SK-N-SH (cell line): Measurements from ENCODE around the gene SPI1. TPM values are rescaled to one million over a fixed set of nuclear protein-coding genes. Genes with fewer than 3 reads are reported as not detected.

Experiments
- CTCF ChIA-PET: fragments of 300-600, 350-600 bp; formaldehyde crosslinking; extraction: SDS; loops from one replicate; lab custom pipeline; 2021; lab: Yijun Ruan, JAX
- POLR2A ChIA-PET: fragments of 350-600 bp; sonication (Branson Sonifier 250); formaldehyde crosslinking; extraction: SDS; loops from one replicate; lab custom pipeline; 2020; ENCODE audit warnings: antibody characterized with exemption, inconsistent platforms; lab: Yijun Ruan, JAX
- DNase-seq: peaks from one replicate; pipeline ENCODE4 v3.0.0; 2012
- H2AFZ ChIP-seq: fragments of 200-600 bp; sonication (generic); 2 replicates; pipeline ENCODE4 v1.8.1; 2016; ENCODE audit warnings: antibody characterized with exemption, mild to moderate bottlenecking, low read depth
- H3F3A ChIP-seq: fragments of 200-600 bp; sonication (generic); replicated peaks from 2 replicates; pipeline ENCODE3; 2016; ENCODE audit warnings: antibody characterized with exemption, mild to moderate bottlenecking; ENCODE audit not compliant: insufficient read depth
- H3K27ac ChIP-seq, 2 experiments: fragments of 200-500 bp in 1 of 2; fragments of 200-600 bp in 1 of 2; sonication (Bioruptor generic) in 1 of 2; sonication (generic), shearing (Covaris generic) in 1 of 2; 2 replicates each; pipeline versions ENCODE4 v1.5.1 to v1.6.1; 2014 to 2016; ENCODE audit warnings: low read depth in 2 of 2, inconsistent platforms in 1 of 2, low read length in 1 of 2, mild to moderate bottlenecking in 1 of 2, mixed read lengths in 1 of 2
- H3K27me3 ChIP-seq: fragments of 200-600 bp; sonication (generic), shearing (Covaris generic); 2 replicates; pipeline ENCODE4 v1.6.1; 2016; ENCODE audit warnings: mixed run types; ENCODE audit not compliant: insufficient read depth
- H3K36me3 ChIP-seq, 2 experiments: fragments of 200-500 bp in 1 of 2; fragments of 200-600 bp in 1 of 2; sonication (Bioruptor generic) in 1 of 2; sonication (generic) in 1 of 2; replicated peaks in 1 of 2; 2 replicates each; pipeline versions ENCODE3 to v1.5.1; 2014 to 2016; ENCODE audit warnings: low read length in 1 of 2, mild to moderate bottlenecking in 1 of 2; ENCODE audit not compliant: insufficient read depth in 2 of 2, control insufficient read depth in 1 of 2
- H3K4me1 ChIP-seq, 2 experiments: fragments of 200-500 bp in 1 of 2; fragments of 200-600 bp in 1 of 2; sonication (Bioruptor generic) in 1 of 2; sonication (generic), shearing (Covaris generic) in 1 of 2; 2 replicates each; pipeline versions ENCODE4 v1.5.1 to v1.6.1; 2014 to 2016; ENCODE audit warnings: low read depth in 1 of 2, low read length in 1 of 2, mixed run types in 1 of 2; ENCODE audit not compliant: insufficient read depth in 2 of 2, control insufficient read depth in 1 of 2
- H3K4me2 ChIP-seq: fragments of 200-600 bp; sonication (generic), shearing (Covaris generic); 2 replicates; pipeline ENCODE4 v1.6.1; 2017; ENCODE audit warnings: mixed run types
- H3K4me3 ChIP-seq, 2 experiments: fragments of 200-500 bp in 1 of 2; fragments of 200-600 bp in 1 of 2; sonication (Bioruptor generic) in 1 of 2; sonication (generic), shearing (Covaris generic) in 1 of 2; 2 replicates each; pipeline versions ENCODE4 v1.5.1 to v1.8.1; 2014 to 2016; ENCODE audit warnings: low read depth in 2 of 2, inconsistent platforms in 1 of 2, low read length in 1 of 2, mild to moderate bottlenecking in 1 of 2, mixed read lengths in 1 of 2, moderate library complexity in 1 of 2
- H3K79me2 ChIP-seq: fragments of 200-600 bp; sonication (generic); 2 replicates; pipeline ENCODE4 v1.8.1; 2017; ENCODE audit warnings: mild to moderate bottlenecking; ENCODE audit not compliant: insufficient read depth
- H3K9ac ChIP-seq: fragments of 200-600 bp; sonication (generic); 2 replicates; pipeline ENCODE4 v1.6.1; 2017; ENCODE audit warnings: mixed run types
- H3K9me2 ChIP-seq: fragments of 200-600 bp; sonication (generic); 2 replicates; pipeline ENCODE4 v1.6.1; 2017; ENCODE audit warnings: mixed run types
- H3K9me3 ChIP-seq: fragments of 200-600 bp; sonication (generic); 2 replicates; pipeline ENCODE4 v1.6.1; 2017; ENCODE audit warnings: mixed run types, mild to moderate bottlenecking, moderate library complexity
- H4K20me1 ChIP-seq: fragments of 200-600 bp; sonication (generic); 2 replicates; pipeline ENCODE4 v1.6.1; 2017; ENCODE audit warnings: mild to moderate bottlenecking, mixed run types; ENCODE audit not compliant: insufficient read depth
- ELF1 ChIP-seq: IDR thresholded peaks from 2 replicates; pipeline ENCODE4 v1.4.0; 2012
- EP300 ChIP-seq, 2 experiments: IDR thresholded peaks; 2 replicates each; pipeline versions ENCODE4 v1.4.0 to v1.6.1; 2012; ENCODE audit warnings: borderline replicate concordance in 1 of 2, low read depth in 1 of 2, low read length in 1 of 2
- FOSL2 ChIP-seq: IDR thresholded peaks from 2 replicates; pipeline ENCODE4 v1.4.0; 2012; ENCODE audit warnings: low read depth, mild to moderate bottlenecking, moderate library complexity, borderline replicate concordance
- FOXJ3 ChIP-seq: sonication (generic); formaldehyde crosslinking; IDR thresholded peaks from 2 replicates; pipeline ENCODE4 v1.5.1; 2020; ENCODE audit warnings: mild to moderate bottlenecking, missing genetic modification reagents
- FOXM1 ChIP-seq: IDR thresholded peaks from 2 replicates; pipeline ENCODE4 v1.4.0; 2012; ENCODE audit warnings: low read depth, mild to moderate bottlenecking
- GABPA ChIP-seq: IDR thresholded peaks from 2 replicates; pipeline ENCODE4 v1.4.0; 2012; ENCODE audit warnings: low read depth, mild to moderate bottlenecking
- GATA2 ChIP-seq: sonication (generic); formaldehyde crosslinking; IDR thresholded peaks from 2 replicates; pipeline ENCODE4 v1.5.0; 2020; ENCODE audit warnings: mild to moderate bottlenecking, missing genetic modification reagents
- IRF3 ChIP-seq: fragments of 150-350 bp; IDR thresholded peaks from 2 replicates; pipeline ENCODE4 v1.6.1; 2016; ENCODE audit warnings: mild to moderate bottlenecking, low read depth, low read length
- JUND ChIP-seq: IDR thresholded peaks from 2 replicates; pipeline ENCODE4 v1.4.0; 2012
- MXI1 ChIP-seq: IDR thresholded peaks from 2 replicates; pipeline ENCODE4 v1.6.1; 2012; ENCODE audit warnings: mild to moderate bottlenecking, low read depth, low read length, improper control_type of control experiment
- REST ChIP-seq: IDR thresholded peaks from 2 replicates; pipeline ENCODE4 v1.6.1; 2012; ENCODE audit warnings: mild to moderate bottlenecking, low read depth, low read length, moderate library complexity
- RXRA ChIP-seq: IDR thresholded peaks from 2 replicates; pipeline ENCODE4 v1.4.0; 2012; ENCODE audit warnings: low read depth, mild to moderate bottlenecking, borderline replicate concordance
- SMC3 ChIP-seq: IDR thresholded peaks from 2 replicates; pipeline ENCODE4 v1.6.1; 2012; ENCODE audit warnings: low read depth, low read length, improper control_type of control experiment
- TCF12 ChIP-seq: IDR thresholded peaks from 2 replicates; pipeline ENCODE4 v1.4.0; 2012
- TEAD4 ChIP-seq: IDR thresholded peaks from 2 replicates; pipeline ENCODE4 v1.4.0; 2012; ENCODE audit warnings: mild to moderate bottlenecking, borderline replicate concordance; ENCODE audit not compliant: insufficient read depth
- YY1 ChIP-seq: IDR thresholded peaks from 2 replicates; pipeline ENCODE4 v1.4.0; 2012; ENCODE audit warnings: low read depth, mild to moderate bottlenecking
- WGBS: methylation state at CpG from one replicate; pipeline ENCODE4 v1.1.6; 2017; ENCODE audit warnings: low lambda C conversion rate; 5-methylcytosine and 5-hydroxymethylcytosine counted together
- polyA plus RNA-seq, 3 experiments: library from polyadenylated mRNA; depleted of rRNA; stranded (reverse); fragments of >200 nt; gene quantifications; 2 replicates each; pipeline ENCODE4 v1.2.3, GENCODE V29; 2012

SPI1 gene
- polyA plus RNA-seq, 1 of the 3 experiments (the other 2 are of a cell fraction): not detected

- TF ChIP-seq YY1 (no peak), ELF1 (no peak), GATA2 (CRISPR knock-in tag) (no peak), JUND (no peak), TCF12 (no peak)
Measured at GRCh38 chr11:47425611-47426010, 47.3 kb upstream of the SPI1 start (continued).

- Histone ChIP-seq H3K9me2 (no peaks in the 10 kb centered on the region), H3K4me3 (no peak overlapping the region), H3K79me2 (peaks cover 14% of the 10 kb centered on the region; the same call in 1 of the 2 replicates), H3K27me3 (no peaks in the 10 kb centered on the region), H3K36me3 (peaks cover 50 to 58% of the 10 kb centered on the region in 2 experiments), H3K9me3 (no peaks in the 10 kb centered on the region), H3K4me2 (no peak overlapping the region), H3K4me1 (peaks cover 4 to 15% of the 10 kb centered on the region in 2 experiments; a peak in 3 of 4 replicates), H3F3A (peaks cover 35% of the 10 kb centered on the region), H3K9ac (no peak overlapping the region), H3K27ac (no peak overlapping the region), H2AFZ (no peak overlapping the region), H4K20me1 (no peaks in the 10 kb centered on the region)
- 96% methylated on average over 16 of the region's 23 CpGs for WGBS
- no peak for TF ChIP-seq EP300 (IDR thresholded peaks at IDR 0.05; ENCODE audit: borderline replicate concordance in 1 of 2, low read depth in 1 of 2, low read length in 1 of 2)
- TF ChIP-seq MXI1: no peak
- TF ChIP-seq REST: no peak
- TF ChIP-seq IRF3: no peak
- TF ChIP-seq SMC3: no peak
- no peak for TF ChIP-seq FOSL2
- TF ChIP-seq RXRA: no peak
- no peak for TF ChIP-seq YY1
- no peak for TF ChIP-seq FOXM1
- TF ChIP-seq GABPA: no peak
- TF ChIP-seq TEAD4: no peak
- no peak for TF ChIP-seq GATA2 (CRISPR knock-in tag)
- no peak for TF ChIP-seq FOXJ3
- no peak for DNase-seq
- CTCF ChIA-PET: no interaction called here
- POLR2A ChIA-PET: interaction anchor here (2.0 kb wide), 1 partner anchor 8 kb away, joined by 8 read pairs; the partner anchor contains the start of gene PSMC3
Measured at GRCh38 chr11:47418454-47419259, 40.3 kb upstream of the SPI1 start.
